GM18511 (cell line): ENCODE results near the gene PLCG2.
"Not testable (repeated sequence)": the region's sequence is repeated elsewhere in the genome, so short reads cannot be mapped to it uniquely, and the experiment has no call there.

ENCODE experiments used
- ATAC-seq: cut with Tn5 transposase; IDR thresholded peaks from one replicate; pipeline ENCODE4 v1.9.1; 2021; ENCODE audit warnings: mild to moderate bottlenecking, moderate library complexity; ENCODE audit not compliant: unreplicated experiment

PLCG2 gene

DNA sequence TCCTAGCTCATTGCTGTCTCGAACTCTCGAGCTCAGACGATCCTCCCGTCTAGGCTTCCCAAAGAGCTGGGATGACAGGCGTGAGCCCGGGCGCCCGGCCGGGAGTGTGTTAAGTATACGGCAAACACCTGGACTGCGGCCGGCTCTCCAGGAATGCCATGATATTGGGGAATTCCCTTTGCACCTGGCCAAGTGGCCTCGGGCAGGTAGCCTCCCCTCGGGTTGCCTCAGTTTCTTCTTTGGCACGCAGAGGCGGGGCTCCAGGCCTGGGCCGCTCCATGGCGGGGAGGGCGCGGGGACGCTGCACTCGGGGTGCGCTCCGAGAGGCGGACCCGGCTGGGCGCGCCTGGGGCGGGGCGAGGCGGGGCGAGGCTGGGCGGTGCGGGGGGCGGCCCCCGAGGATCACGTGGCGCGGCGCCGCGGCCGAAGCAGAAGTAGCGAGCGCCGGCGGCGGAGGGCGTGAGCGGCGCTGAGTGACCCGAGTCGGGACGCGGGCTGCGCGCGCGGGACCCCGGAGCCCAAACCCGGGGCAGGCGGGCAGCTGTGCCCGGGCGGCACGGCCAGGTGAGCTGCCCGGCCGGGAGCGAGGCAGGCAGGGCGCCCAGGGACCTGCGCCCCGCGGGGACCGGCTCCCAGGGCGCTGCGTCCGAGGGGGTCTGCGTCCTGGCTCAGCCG lies at the start of gene PLCG2:
Gene PLCG2 (plus strand): TSS at position 431 of the 675 bp plus-strand sequence. CDS start 6,699 bp downstream, outside the sequence.
- ATAC-seq, result peak; percentile 80

DNA sequence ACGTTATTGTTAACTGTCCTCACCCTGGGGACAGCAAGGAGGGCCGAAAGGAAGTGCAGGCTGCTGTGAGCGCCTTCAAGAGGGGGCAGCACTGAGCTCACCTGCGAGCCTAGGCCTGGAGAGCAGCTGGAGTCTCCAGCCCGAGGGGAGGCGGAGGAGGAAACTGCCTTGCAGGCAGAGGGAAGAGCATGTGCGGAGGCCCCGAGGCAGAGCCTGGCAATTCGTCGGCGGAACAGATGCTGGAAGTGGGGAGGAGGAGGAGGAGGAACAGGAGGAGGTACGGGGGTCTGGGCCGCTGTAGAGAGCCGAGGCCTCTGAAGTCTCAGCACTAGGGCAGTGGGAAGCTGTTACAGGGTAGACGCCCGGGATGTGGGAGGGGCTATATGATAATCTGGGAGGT lies 49.6 kb upstream of the PLCG2 start:
- ATAC-seq, result no peak

DNA sequence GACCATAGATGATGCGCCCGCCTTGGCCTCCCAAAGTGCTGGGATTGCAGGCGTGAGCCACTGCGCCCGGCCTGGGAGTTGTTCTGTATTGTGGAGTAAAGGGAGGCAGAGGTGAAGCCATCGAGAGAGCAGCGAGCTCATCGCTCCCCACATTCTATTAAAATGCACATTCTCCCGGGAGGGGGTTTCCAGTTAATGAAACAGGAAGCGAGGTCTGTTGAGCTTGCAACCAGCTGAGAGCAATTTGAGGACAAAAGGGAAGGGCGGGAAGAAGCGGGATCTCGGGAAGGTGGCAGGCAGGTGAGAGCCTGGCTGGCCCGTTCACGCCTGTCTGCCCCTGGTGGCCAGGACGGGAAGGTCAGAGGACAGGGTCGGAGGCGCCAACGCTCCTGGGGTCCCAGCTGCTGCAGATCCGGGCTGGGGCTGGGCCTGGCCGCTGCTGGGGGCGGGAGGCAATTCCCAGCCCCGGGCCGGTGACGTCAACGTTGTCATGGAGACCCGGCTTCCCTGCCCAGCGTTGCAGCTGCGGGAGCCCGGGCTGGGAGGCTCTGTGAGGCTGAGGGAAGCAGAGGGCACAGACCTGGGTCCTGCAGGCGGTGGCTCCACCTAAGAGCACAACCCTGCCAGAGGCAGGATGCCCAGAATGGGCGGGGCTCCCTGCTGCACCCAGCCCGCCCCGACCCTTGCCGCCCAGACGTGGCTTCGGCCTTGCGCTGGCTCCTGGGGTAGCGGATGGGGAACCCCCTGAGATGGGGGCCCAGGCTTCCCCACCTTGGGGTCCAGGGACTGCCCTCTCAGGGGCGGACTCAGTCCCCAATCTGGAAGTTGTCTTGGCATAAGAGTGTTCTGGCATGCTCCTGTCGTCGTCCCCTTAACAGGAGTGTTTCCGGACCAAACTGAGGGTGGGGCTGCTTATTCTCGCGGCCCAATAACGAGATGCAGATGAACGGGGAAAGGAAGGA lies 48.7 kb upstream of the PLCG2 start:
- ATAC-seq, result peak; percentile 88

DNA sequence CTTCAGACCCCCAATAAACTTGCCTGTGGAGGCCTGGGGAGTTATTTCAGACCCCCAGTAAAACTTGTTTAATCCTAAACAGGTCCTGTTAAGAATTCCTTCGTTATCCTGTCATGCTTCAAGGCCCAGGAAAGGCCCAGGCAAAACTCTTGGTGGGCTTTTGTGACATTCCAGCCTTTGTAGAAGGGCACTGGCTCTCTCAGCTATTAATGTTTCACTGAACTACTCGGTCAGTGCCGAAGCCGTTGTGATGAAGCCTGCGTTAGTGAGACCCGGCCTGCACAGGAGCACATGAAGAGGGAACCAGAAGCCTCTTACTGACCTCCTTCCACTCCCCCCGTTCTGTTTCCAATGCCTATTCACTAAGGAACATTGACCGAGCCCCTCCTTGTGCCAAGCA lies 47.4 kb upstream of the PLCG2 start:
- no peak for ATAC-seq

- no peak for ATAC-seq
Measured at GRCh38 chr16:81732699-81733098, 46.4 kb upstream of the PLCG2 start.

- no peak for ATAC-seq
Measured at GRCh38 chr16:81733295-81733694, 45.8 kb upstream of the PLCG2 start.

DNA sequence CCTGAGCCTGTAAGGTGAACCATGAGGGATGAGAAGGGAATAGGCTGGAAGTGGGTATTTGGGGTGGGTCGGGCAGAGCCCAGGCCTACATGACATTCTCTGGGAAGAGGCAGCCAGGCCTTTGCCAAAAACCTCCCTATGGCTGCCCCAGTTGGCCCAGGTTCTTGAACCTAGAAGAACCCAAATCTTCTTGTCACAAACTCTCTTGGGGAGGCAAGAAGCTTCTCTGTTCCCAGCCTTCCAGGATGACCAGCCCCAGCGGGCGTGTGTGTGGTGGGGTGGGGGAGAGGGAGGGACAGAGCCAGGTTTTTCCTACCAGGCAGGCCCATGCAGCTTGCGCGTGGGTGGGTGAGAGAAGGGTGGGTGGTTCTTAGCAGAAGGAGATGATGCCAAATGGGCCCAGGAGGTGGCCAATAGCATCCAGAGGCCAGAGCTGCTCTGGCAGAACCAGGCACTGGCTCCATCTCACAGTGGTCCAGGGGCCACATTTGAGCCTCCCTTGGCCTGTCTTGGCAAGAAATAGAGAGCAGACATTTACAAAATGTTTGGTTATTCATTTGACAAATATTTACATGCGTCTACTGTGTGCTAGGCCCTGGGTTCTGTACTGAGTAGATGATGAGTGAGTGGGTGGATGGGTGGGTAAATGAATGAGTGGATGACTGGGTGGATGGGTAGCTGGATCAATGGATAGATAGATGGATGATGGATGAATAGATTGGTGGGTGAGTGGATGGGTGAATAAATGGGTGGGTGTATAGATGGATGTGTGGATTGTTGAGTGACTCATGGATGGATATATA lies 44.3 kb upstream of the PLCG2 start:
- ATAC-seq, result no peak

GRCh38 chr16:81737885-81738536 lies 41.1 kb upstream of the PLCG2 start:
- peak; percentile 57 for ATAC-seq

- ATAC-seq, result peak; percentile 41
Measured at GRCh38 chr16:81738783-81739496, 40.2 kb upstream of the PLCG2 start.

DNA sequence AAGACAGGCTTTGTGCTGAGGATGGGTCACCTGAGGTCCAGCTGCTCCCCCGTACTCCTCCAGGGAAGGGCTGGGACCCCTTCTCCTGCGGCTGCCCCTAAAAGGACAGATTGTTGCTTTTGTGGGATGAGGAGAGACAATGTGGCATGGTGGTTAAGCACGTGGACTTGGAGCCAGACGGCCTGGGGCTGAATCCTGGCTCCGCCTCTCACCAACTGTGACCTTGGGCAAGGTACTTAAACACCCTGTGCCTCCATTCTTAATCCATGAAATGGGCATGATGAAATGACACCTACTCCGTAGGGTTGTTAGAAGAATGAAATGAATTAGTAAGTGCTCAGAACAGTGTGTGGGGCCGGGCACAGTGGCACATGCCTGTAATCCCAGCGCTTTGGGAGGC lies 39.6 kb upstream of the PLCG2 start:
- no peak for ATAC-seq

GRCh38 chr16:81740169-81740568 lies 38.9 kb upstream of the PLCG2 start:
- peak; percentile 79 for ATAC-seq

DNA sequence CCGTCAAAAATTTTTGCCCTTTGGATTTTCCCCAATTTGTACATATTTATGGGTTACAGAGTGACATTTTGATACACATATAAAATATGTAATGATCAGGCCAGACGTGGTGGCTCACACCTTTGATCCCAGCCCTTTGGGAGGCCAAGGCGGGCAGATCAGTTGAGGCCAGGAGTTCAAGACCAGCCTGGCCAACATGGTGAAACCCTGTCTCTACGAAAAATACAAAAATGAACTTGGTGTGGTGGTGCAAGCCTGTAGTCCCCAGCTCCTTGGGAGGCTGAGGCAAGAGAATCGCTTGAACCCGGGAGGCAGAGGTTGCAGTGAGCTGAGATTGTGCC lies 37.7 kb upstream of the PLCG2 start:
- ATAC-seq, result not testable (repeated sequence)

- ATAC-seq, result no peak
Measured at GRCh38 chr16:81744385-81744784, 34.7 kb upstream of the PLCG2 start.

- ATAC-seq, result no peak
Measured at GRCh38 chr16:81744911-81745310, 34.2 kb upstream of the PLCG2 start.

DNA sequence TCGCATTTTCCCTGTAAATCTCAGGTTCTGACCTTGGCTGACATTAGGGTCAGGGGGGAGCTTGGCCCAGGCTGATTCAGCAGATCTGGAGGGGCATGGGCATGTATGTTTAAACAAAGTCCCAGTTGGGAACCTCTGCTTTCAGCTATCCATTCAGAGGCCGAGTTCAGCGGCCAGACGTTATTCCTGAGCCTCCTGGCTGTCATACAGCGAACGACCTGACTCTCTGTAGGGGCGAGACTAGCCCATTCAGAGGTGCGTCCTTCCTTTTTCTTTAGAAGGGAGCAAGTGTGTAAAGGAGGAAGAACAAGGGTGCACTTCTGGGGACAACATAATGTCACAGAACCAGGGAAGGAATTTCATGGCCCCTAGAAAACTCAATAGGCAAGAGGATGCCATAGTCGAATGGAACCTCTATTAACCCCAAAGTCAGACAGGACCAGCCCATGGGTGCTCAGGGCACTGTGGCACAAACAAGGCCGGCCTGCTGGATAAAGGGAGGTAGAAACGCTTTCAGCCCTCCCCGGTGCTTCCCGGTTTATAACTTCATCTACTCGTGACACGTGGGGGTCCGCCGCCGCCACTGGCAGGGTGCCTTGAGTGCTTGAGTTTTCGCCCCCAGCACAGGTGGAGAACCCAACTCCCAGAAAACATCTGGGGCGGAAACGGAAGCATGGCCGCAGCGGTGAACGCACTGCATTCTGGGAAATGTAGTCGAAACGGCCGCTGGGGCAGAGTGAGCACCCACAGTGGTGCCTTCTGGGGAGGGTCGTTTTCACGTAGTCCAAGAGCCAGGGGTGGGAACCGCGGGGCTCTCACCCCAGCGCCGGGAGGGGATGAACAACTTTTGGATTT lies 33.2 kb upstream of the PLCG2 start:
- peak; percentile 84 for ATAC-seq

DNA sequence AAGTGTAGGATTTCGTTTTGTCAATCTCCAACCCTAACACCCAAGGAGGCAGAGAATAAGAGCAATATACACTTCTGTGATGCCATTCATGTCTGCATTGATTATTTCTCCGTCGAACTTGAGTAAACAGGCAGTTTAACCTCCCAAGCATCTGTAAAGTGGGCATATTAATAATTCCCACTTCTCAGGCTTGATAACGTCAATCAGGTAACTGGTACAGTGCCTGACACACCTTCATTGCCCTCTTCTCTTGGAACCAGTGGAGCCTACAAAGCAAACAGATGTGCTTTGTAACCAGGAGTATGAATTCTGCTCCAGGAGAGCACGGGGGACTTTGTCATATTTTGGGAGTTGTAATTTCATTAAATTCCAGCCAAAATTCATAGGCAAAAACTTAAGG lies 32.5 kb upstream of the PLCG2 start:
- ATAC-seq, result peak; percentile 18

DNA sequence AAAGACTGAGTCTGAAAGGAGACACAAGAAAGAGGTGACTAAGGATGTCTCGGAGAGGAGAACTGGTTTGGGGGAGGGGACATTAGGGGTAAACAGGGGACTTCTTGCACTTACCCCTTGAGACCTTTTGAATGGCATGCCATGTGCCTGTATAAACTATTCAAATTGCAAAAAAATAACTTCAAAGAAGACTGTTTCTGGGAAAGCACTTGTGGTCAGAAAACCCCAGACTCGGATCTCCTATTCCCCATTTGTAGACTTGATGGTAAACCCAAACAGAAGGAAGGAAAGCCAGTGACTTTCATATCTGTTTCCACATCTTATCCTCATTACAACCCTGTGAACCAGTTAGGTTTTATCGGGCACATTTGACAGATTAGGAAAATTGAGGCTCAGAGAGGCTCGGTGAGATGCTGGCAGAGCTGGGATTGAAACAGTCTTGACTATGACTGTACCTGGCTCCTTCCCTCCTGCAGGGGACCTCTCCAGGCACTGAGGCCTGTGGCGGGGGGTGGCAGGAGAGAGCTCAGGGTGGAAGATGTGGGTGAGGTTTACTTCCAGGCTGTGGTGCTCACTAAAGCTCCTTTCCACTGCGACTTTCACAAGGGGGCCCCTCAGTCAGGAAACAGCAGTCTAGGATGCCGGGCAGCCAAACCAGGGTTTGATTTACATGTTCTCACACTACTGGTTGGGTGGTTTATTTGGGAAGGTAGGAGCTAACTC lies 30.5 kb upstream of the PLCG2 start:
- no peak for ATAC-seq

DNA sequence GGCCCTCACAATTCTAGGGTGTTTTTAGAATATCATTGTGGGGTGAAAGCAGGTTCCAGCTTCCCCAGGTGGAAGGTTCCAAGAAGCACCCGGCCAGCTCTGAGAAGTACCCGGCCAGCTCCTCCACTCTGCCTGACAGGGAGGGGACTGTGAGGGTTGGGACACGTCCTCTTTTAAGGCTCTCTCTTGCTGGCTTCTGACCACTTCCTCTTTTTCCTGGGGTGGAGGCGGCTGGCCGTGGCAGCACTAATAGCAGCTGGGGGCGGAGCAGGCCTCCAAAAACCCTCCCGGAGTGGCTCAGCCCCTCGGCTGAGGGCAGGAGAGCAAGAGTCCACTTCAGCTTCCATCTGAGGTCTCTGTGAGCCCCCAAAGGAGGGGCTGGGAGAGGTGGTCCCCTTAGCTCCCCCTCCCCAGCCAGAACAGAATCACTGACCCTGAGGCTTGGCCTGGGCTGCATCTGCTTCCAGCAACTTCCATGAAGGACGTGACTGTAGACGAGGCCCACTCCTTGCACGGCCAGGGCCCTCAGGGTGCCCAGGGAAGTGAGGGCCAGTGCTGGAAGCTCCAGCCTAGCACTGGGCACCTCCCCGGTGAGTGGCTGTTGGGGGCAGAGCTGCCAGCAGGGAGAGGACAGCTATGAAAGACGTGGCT lies 26.7 kb upstream of the PLCG2 start:
- peak; percentile 94 for ATAC-seq
